Left ventricle myocardium inferior (tissue), 1 donor: Measurements from ENCODE around the gene OR9Q1. TPM values are rescaled to one million over a fixed set of nuclear protein-coding genes. Genes with fewer than 3 reads are reported as not detected.

Experiments used
- DNase-seq: peaks from one replicate; pipeline ENCODE4 v3.0.0-alpha.2; 2020
- H3K27ac ChIP-seq: fragments of 200-600 bp; replicated peaks from 2 replicates; pipeline ENCODE4 v1.8.0; 2021
- H3K27me3 ChIP-seq: fragments of 200-600 bp; 2 replicates; pipeline ENCODE4 v1.8.0; 2021; ENCODE audit warnings: low read depth
- H3K36me3 ChIP-seq: fragments of 200-600 bp; 2 replicates; pipeline ENCODE4 v1.8.0; 2021
- H3K4me1 ChIP-seq: fragments of 200-600 bp; 2 replicates; pipeline ENCODE4 v1.8.0; 2021
- H3K4me3 ChIP-seq: fragments of 200-600 bp; 2 replicates; pipeline ENCODE4 v1.8.0; 2021; ENCODE audit warnings: mild to moderate bottlenecking, moderate library complexity
- H3K9me3 ChIP-seq: fragments of 200-600 bp; replicated peaks from 2 replicates; pipeline ENCODE4 v1.8.0; 2021
- CTCF ChIP-seq: fragments of 200-600 bp; IDR thresholded peaks from 2 replicates; pipeline ENCODE4 v1.8.0; 2021; ENCODE audit warnings: antibody characterized with exemption, mild to moderate bottlenecking, borderline replicate concordance
- intact Hi-C: fragments of 100-400 bp; cut with micrococcal nuclease; formaldehyde crosslinking; loops from one replicate; pipeline ENCODE4 v1.11.0; 2022
- total RNA-seq: library from RNA; stranded (reverse); fragmentation: NEBNext Ultra II Directional; extraction: Animal tissue kit (Norgen Biotek cat#: 25700); gene quantifications from one replicate; pipeline ENCODE4 v1.2.1, GENCODE V29; 2021
- donor health status: DM: no; HTN: yes; CAD: no; lungs with severe emphysema.

Gene OR9Q1
- total RNA-seq, 1 donor from 2014 or later: not detected

DNA sequence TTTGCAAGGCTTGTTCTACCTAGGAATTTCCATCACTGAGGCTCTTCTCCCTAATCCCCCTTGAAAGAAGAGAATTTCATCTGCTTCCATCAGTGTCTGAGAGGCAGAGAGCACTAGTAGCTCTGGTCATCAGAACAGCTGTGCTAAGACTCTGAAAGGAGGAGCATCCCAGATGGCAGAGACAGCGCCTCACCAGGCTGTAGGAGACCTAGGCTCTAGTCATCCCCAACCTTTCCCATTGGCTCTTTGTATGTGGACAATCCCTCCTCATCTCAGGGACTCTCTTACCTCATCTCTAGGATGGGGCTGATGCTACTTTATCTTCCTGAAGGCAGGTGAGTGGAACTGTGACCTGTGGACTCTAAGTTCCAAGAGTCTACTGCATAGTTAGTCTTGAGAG is 110.5 kb downstream of the OR9Q1 start:
- no peak for DNase-seq
- intact Hi-C loops: no loop called here
- no peaks in the 10 kb centered on the region for H3K36me3 ChIP-seq
- H3K4me1 ChIP-seq: no peaks in the 10 kb centered on the region
- H3K27ac ChIP-seq: no peak overlapping the region
- no peak for TF ChIP-seq CTCF
- H3K4me3 ChIP-seq: no peak overlapping the region
- no peaks in the 10 kb centered on the region for H3K27me3 ChIP-seq
- H3K9me3 ChIP-seq: no peaks in the 10 kb centered on the region

DNA sequence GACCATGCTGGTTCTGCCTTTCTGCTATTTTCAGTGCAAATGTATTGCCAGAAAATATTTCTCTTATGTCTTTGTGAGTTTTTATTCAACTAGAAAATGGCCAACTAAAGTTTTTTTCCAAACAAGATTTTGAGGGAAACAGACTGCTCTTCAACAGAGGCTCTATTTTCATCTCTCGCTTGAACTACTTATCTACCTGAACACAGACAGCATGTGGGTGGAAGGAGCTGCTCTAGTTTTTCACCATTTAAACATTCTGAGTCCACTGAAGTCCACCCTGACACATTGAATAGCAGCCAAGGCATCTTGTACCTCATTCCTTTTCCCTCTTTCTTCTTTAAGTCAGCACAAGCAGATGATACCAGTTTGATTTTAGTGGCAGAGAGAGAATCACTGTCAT is 111.5 kb downstream of the OR9Q1 start:
- Histone ChIP-seq H3K36me3 (no peaks in the 10 kb centered on the region), H3K4me1 (no peaks in the 10 kb centered on the region), H3K27me3 (no peaks in the 10 kb centered on the region), H3K9me3 (no peaks in the 10 kb centered on the region), H3K4me3 (no peak overlapping the region), H3K27ac (no peak overlapping the region)
- DNase-seq: no peak
- intact Hi-C loops: no loop called here
- no peak for TF ChIP-seq CTCF

DNA sequence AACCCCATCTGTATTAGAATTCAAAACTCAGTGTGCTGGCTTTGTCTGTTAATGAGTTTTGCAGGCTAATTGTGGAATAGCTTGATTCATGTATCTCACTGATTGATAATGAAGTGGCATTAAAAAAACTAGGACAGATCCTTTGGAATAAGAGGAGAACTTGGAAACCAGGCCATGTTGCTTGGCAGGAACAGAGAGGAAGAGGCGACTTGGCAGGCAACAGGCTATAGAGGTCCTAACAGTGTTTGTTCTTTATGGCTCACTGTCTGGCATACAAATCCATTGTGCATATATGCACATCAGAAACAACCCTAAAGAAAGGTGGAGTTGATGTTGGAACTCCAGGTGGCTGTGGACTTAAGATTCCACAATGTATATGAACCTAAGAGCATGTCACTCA is 119.1 kb downstream of the OR9Q1 start:
- no peak for DNase-seq
- intact Hi-C loops: no loop called here
- H3K36me3 ChIP-seq: no peaks in the 10 kb centered on the region
- no peak for TF ChIP-seq CTCF
- H3K9me3 ChIP-seq: no peaks in the 10 kb centered on the region
- H3K27me3 ChIP-seq: no peaks in the 10 kb centered on the region
- no peak overlapping the region for H3K27ac ChIP-seq
- no peaks in the 10 kb centered on the region for H3K4me1 ChIP-seq
- H3K4me3 ChIP-seq: no peak overlapping the region

GRCh38 chr11:58152781-58153180 is 129.1 kb downstream of the OR9Q1 start:
- intact Hi-C loops: no loop called here
- H3K9me3 ChIP-seq: no peaks in the 10 kb centered on the region
- no peaks in the 10 kb centered on the region for H3K27me3 ChIP-seq
- H3K27ac ChIP-seq: no peak overlapping the region
- H3K4me1 ChIP-seq: no peaks in the 10 kb centered on the region
- no peak for DNase-seq
- no peak overlapping the region for H3K4me3 ChIP-seq
- no peak for TF ChIP-seq CTCF
- H3K36me3 ChIP-seq: no peaks in the 10 kb centered on the region

GRCh38 chr11:58164389-58164788 is 140.7 kb downstream of the OR9Q1 start:
- TF ChIP-seq CTCF: no peak
- Histone ChIP-seq H3K27ac (no peak overlapping the region), H3K4me1 (no peaks in the 10 kb centered on the region), H3K4me3 (no peak overlapping the region), H3K27me3 (no peaks in the 10 kb centered on the region), H3K36me3 (no peaks in the 10 kb centered on the region), H3K9me3 (peaks cover 4% of the 10 kb centered on the region)
- DNase-seq: no peak
- intact Hi-C loops: no loop called here

DNA sequence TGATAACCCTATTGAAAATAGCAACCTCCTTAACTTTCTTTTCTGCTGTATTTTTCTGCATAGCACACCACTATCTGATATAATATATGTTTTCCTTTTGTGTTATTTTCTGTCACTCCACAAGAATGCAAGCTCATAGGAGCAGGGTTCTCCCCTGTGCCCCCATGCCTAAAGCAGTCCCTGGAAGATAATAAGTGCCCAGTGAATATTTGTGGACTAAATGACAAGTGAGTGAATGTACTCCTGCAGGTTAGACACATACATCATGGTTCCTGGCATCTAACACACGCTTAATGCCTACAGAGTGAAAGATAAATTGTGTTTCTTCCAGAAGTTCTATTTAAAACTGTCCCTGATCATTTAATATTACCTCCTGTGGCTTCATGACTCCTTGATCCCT is 141.3 kb downstream of the OR9Q1 start:
- H3K4me3 ChIP-seq: no peak overlapping the region
- H3K9me3 ChIP-seq: peaks cover 1% of the 10 kb centered on the region
- DNase-seq: no peak
- no peak for TF ChIP-seq CTCF
- intact Hi-C loops: no loop called here
- no peak overlapping the region for H3K27ac ChIP-seq
- H3K36me3 ChIP-seq: no peaks in the 10 kb centered on the region
- H3K27me3 ChIP-seq: no peaks in the 10 kb centered on the region
- H3K4me1 ChIP-seq: no peaks in the 10 kb centered on the region
